Measurements from ENCODE around the gene RNF10. TPM values are rescaled to one million over a fixed set of nuclear protein-coding genes. Genes with fewer than 3 reads are reported as not detected.
A peak's percentile ranks its signal among the peaks of the same experiment; 100 is the strongest.

Gene RNF10
- total RNA-seq, 2 donors from 2014 or later, result 241 to 279 TPM

- peaks cover 47 to 49% of the 10 kb centered on the region in 2 donors for H3K4me1 Mint-ChIP-seq (ENCODE audit: low read depth in 2 of 2)
- ATAC-seq, result no peak
- H3K27me3 Mint-ChIP-seq, result no peaks in the 10 kb centered on the region
- peak overlapping the region; percentile 94 for H3K4me3 Mint-ChIP-seq
- no peak for DNase-seq (ENCODE audit: low spot score)
- no peaks in the 10 kb centered on the region for H3K9me3 Mint-ChIP-seq
- peak overlapping the region; percentile 91 to 94 for H3K27ac Mint-ChIP-seq
- H3K36me3 Mint-ChIP-seq, result peaks cover 10% of the 10 kb centered on the region
These were observed 2.1 kb downstream of the RNF10 start for GRCh38 chr12:120536064-120536791.

GRCh38 chr12:120537856-120538220 is 3.7 kb downstream of the RNF10 start:
- Mint-ChIP-seq H3K4me3 (peak overlapping the region; percentile 94), H3K36me3 (peaks cover 10% of the 10 kb centered on the region), H3K9me3 (no peaks in the 10 kb centered on the region), H3K27ac (peak overlapping the region; percentile 79 to 90), H3K27me3 (no peaks in the 10 kb centered on the region), H3K4me1 (ENCODE audit: low read depth in 2 of 2) (peaks cover 47 to 57% of the 10 kb centered on the region in 2 donors)
- no peak for DNase-seq (ENCODE audit: low spot score)
- no peak for ATAC-seq

- Mint-ChIP-seq H3K9me3 (no peaks in the 10 kb centered on the region), H3K4me3 (peak overlapping the region; percentile 94), H3K27me3 (no peaks in the 10 kb centered on the region), H3K4me1 (ENCODE audit: low read depth in 2 of 2) (peaks cover 47 to 57% of the 10 kb centered on the region in 2 donors), H3K36me3 (peaks cover 10% of the 10 kb centered on the region), H3K27ac (peak overlapping the region; percentile 79 to 90)
- ATAC-seq (no peak), DNase-seq (ENCODE audit: low spot score) (no peak)
These were observed 4.4 kb downstream of the RNF10 start for GRCh38 chr12:120538281-120539156.

- H3K36me3 Mint-ChIP-seq, result peaks cover 10% of the 10 kb centered on the region
- no peak for DNase-seq (ENCODE audit: low spot score)
- H3K9me3 Mint-ChIP-seq, result no peaks in the 10 kb centered on the region
- ATAC-seq, result peak in 1 of 2 donors; percentile 61
- H3K4me3 Mint-ChIP-seq, result peak overlapping the region; percentile 94
- peaks cover 47 to 54% of the 10 kb centered on the region in 2 donors for H3K4me1 Mint-ChIP-seq (ENCODE audit: low read depth in 2 of 2)
- H3K27me3 Mint-ChIP-seq, result no peaks in the 10 kb centered on the region
- peak overlapping the region; percentile 79 to 90 for H3K27ac Mint-ChIP-seq
These were observed 5.1 kb downstream of the RNF10 start for GRCh38 chr12:120539303-120539702.

GRCh38 chr12:120540445-120540844 is 6.3 kb downstream of the RNF10 start:
- peak; percentile 64 to 72 for ATAC-seq
- H3K4me1 Mint-ChIP-seq (ENCODE audit: low read depth in 2 of 2), result peaks cover 47 to 54% of the 10 kb centered on the region in 2 donors

GRCh38 chr12:120542166-120542565 is 8.0 kb downstream of the RNF10 start:
- H3K4me1 Mint-ChIP-seq (ENCODE audit: low read depth in 2 of 2), result peaks cover 34 to 47% of the 10 kb centered on the region in 2 donors
- no peaks in the 10 kb centered on the region for H3K9me3 Mint-ChIP-seq
- H3K36me3 Mint-ChIP-seq, result no peaks in the 10 kb centered on the region
- ATAC-seq (no peak), DNase-seq (ENCODE audit: low spot score) (no peak)
- H3K27ac Mint-ChIP-seq, result peak overlapping the region in 1 of 2 donors; percentile 61
- H3K27me3 Mint-ChIP-seq, result no peaks in the 10 kb centered on the region
- no peak overlapping the region for H3K4me3 Mint-ChIP-seq

More at GRCh38 chr12:120540445-120540844, 6.3 kb downstream of the RNF10 start:
- no peak for DNase-seq (ENCODE audit: low spot score)
- peak overlapping the region; percentile 60 for H3K4me3 Mint-ChIP-seq
- no peaks in the 10 kb centered on the region for H3K27me3 Mint-ChIP-seq
- H3K27ac Mint-ChIP-seq, result peak overlapping the region; percentile 73 to 84
- H3K9me3 Mint-ChIP-seq, result no peaks in the 10 kb centered on the region
- peaks cover 5% of the 10 kb centered on the region for H3K36me3 Mint-ChIP-seq

GRCh38 chr12:120544691-120545090 is 10.5 kb downstream of the RNF10 start:
- H3K4me1 Mint-ChIP-seq (ENCODE audit: low read depth in 2 of 2), result peaks cover 14 to 26% of the 10 kb centered on the region in 2 donors
- H3K27ac Mint-ChIP-seq, result no peak overlapping the region
- no peak for DNase-seq (ENCODE audit: low spot score)
- H3K4me3 Mint-ChIP-seq, result no peak overlapping the region
- no peak for ATAC-seq
- H3K27me3 Mint-ChIP-seq, result no peaks in the 10 kb centered on the region
- H3K9me3 Mint-ChIP-seq, result no peaks in the 10 kb centered on the region
- H3K36me3 Mint-ChIP-seq, result no peaks in the 10 kb centered on the region

GRCh38 chr12:120546050-120546386 is 11.9 kb downstream of the RNF10 start:
- H3K36me3 Mint-ChIP-seq, result no peaks in the 10 kb centered on the region
- H3K27me3 Mint-ChIP-seq, result no peaks in the 10 kb centered on the region
- ATAC-seq (no peak), DNase-seq (ENCODE audit: low spot score) (no peak)
- H3K4me1 Mint-ChIP-seq (ENCODE audit: low read depth in 2 of 2), result peaks cover 4 to 18% of the 10 kb centered on the region in 2 donors
- peak overlapping the region in 1 of 2 donors; percentile 11 for H3K27ac Mint-ChIP-seq
- no peaks in the 10 kb centered on the region for H3K9me3 Mint-ChIP-seq
- no peak overlapping the region for H3K4me3 Mint-ChIP-seq

GRCh38 chr12:120554678-120555077 is 20.5 kb downstream of the RNF10 start:
- no peaks in the 10 kb centered on the region for H3K9me3 Mint-ChIP-seq
- no peak for DNase-seq (ENCODE audit: low spot score)
- H3K27me3 Mint-ChIP-seq, result no peaks in the 10 kb centered on the region
- H3K4me3 Mint-ChIP-seq, result no peak overlapping the region
- no peak for ATAC-seq
- peak overlapping the region in 1 of 2 donors; percentile 35 for H3K27ac Mint-ChIP-seq
- H3K4me1 Mint-ChIP-seq (ENCODE audit: low read depth in 2 of 2), result peaks cover 4 to 9% of the 10 kb centered on the region in 2 donors
- H3K36me3 Mint-ChIP-seq, result peaks cover 14% of the 10 kb centered on the region

GRCh38 chr12:120557589-120557988 is 23.4 kb downstream of the RNF10 start:
- H3K9me3 Mint-ChIP-seq, result no peaks in the 10 kb centered on the region

GRCh38 chr12:120562906-120563305 is 28.8 kb downstream of the RNF10 start:
- no peaks in the 10 kb centered on the region for H3K9me3 Mint-ChIP-seq
- peaks cover 0 to 2% of the 10 kb centered on the region in 2 donors for H3K4me1 Mint-ChIP-seq (ENCODE audit: low read depth in 2 of 2)
- H3K36me3 Mint-ChIP-seq, result peaks cover 38% of the 10 kb centered on the region
- peak overlapping the region in 1 of 2 donors; percentile 56 for H3K27ac Mint-ChIP-seq
- H3K4me3 Mint-ChIP-seq, result no peak overlapping the region
- no peak for DNase-seq (ENCODE audit: low spot score)
- no peaks in the 10 kb centered on the region for H3K27me3 Mint-ChIP-seq
- ATAC-seq, result no peak

More at GRCh38 chr12:120557589-120557988, 23.4 kb downstream of the RNF10 start:
- DNase-seq (ENCODE audit: low spot score) (no peak), ATAC-seq (no peak)
- Mint-ChIP-seq H3K27ac (no peak overlapping the region), H3K36me3 (peaks cover 23% of the 10 kb centered on the region), H3K4me1 (ENCODE audit: low read depth in 2 of 2) (peaks cover 4 to 9% of the 10 kb centered on the region in 2 donors), H3K4me3 (no peak overlapping the region), H3K27me3 (no peaks in the 10 kb centered on the region)

- H3K27me3 Mint-ChIP-seq, result no peaks in the 10 kb centered on the region
- H3K4me3 Mint-ChIP-seq, result no peak overlapping the region
- peaks cover 38% of the 10 kb centered on the region for H3K36me3 Mint-ChIP-seq
- DNase-seq (ENCODE audit: low spot score) (no peak), ATAC-seq (peak in 1 of 2 donors; percentile 33)
- peaks cover 0 to 2% of the 10 kb centered on the region in 2 donors for H3K4me1 Mint-ChIP-seq (ENCODE audit: low read depth in 2 of 2)
- peak overlapping the region in 1 of 2 donors; percentile 56 for H3K27ac Mint-ChIP-seq
- H3K9me3 Mint-ChIP-seq, result no peaks in the 10 kb centered on the region
These were observed 29.3 kb downstream of the RNF10 start for GRCh38 chr12:120563495-120563894.

- Mint-ChIP-seq H3K27me3 (no peaks in the 10 kb centered on the region), H3K4me3 (no peak overlapping the region), H3K27ac (peak overlapping the region in 1 of 2 donors; percentile 11), H3K9me3 (no peaks in the 10 kb centered on the region), H3K36me3 (peaks cover 37% of the 10 kb centered on the region), H3K4me1 (ENCODE audit: low read depth in 2 of 2) (peaks cover 0 to 5% of the 10 kb centered on the region in 2 donors)
- DNase-seq (ENCODE audit: low spot score), result no peak
- no peak for ATAC-seq
These were observed 37.1 kb downstream of the RNF10 start for GRCh38 chr12:120571299-120571698.

GRCh38 chr12:120573560-120573959 is 39.4 kb downstream of the RNF10 start:
- peaks cover 0 to 5% of the 10 kb centered on the region in 2 donors for H3K4me1 Mint-ChIP-seq (ENCODE audit: low read depth in 2 of 2)
- no peak for ATAC-seq
- peak overlapping the region; percentile 5 to 18 for H3K27ac Mint-ChIP-seq
- no peaks in the 10 kb centered on the region for H3K9me3 Mint-ChIP-seq
- no peak overlapping the region for H3K4me3 Mint-ChIP-seq
- no peak for DNase-seq (ENCODE audit: low spot score)
- H3K36me3 Mint-ChIP-seq, result peaks cover 30% of the 10 kb centered on the region
- no peaks in the 10 kb centered on the region for H3K27me3 Mint-ChIP-seq
